GM18526 (cell line): ENCODE measurements around the gene KLK6.

Source experiments
- POLR2A ChIP-seq: IDR thresholded peaks from 3 replicates; pipeline ENCODE4 v1.6.1; 2011; ENCODE audit not compliant: insufficient read length; ENCODE audit errors: extremely low read depth

KLK6 gene

GRCh38 chr19:50969413-50969760, at the start of gene KLK6:
KLK6 (minus strand) TSS chr19:50969591; CDS start chr19:50968104, 1,487 bp downstream.
- TF ChIP-seq POLR2A, result no peak

DNA sequence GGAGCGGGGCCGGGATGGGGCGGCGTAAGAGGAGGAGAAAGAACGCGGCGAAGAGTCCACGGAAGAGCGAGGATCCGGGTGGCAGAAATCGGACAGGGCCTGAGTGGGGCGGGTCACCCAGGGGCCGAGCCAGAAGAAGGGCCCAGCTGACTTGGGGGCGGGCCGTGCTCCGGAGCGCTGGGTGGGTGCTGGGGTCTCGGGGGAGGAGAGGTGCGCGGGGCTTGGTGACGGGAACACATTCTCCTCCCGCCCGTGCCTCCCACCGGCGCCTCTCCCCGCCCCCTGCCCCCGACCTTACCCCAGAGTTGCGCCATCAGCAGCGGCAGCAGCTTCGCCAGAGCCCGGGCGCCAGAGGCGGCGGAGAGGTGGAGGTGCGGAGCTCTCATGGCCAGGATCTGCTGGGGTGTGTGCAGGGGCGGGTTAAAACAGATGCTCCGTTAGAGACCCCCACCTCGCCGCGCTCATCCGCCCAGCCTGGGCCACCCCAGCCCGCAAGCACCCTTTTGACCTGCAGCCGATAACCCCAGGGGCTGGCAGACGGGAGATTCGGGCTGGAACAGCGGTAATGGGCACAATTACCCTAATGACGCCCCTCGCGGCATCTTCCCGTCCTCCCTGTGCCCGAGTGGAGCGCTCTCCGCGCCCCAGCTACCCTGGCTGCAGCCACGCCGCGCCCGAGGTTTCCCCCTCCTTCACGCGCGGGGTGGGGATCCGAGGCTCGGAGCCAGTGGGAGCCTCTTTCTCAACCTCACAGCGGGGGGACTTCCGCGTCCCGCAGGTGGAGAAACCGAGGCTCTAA, 49.6 kb upstream of the KLK6 start:
- TF ChIP-seq POLR2A, result no peak

GRCh38 chr19:51016798-51017683, 47.6 kb upstream of the KLK6 start:
- TF ChIP-seq POLR2A, result no peak

DNA sequence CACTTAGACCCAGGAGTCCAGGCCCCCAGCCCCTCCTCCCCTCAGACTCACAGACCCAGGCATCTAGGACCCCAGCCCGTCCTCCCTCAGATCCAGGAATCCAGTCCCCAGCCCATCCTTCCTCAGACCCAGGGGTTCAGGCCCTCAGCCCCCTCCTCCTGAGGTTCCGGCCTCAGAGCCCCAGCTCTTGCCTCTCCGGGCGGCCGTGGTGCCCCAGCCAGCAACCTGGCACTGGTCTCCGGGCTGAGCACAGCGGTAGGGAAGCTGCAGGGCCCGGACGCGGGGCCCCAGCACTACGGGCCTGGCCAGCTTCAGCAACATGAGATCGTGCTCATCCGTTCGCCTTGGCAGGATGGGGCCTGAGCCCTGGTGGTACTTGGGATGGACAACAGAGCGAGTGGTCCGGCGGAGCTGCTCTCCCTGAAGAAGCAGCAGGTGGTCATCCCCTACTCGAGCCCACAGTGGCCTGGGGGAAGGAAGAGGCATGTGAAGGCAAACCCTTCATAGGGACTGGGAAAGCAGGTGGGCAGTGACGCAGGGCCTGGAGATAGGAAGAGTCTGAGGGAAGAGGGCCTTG, 46.4 kb upstream of the KLK6 start:
- no peak for TF ChIP-seq POLR2A

- TF ChIP-seq POLR2A, result no peak
Observed at GRCh38 chr19:51014242-51014641, 44.9 kb upstream of the KLK6 start.

DNA sequence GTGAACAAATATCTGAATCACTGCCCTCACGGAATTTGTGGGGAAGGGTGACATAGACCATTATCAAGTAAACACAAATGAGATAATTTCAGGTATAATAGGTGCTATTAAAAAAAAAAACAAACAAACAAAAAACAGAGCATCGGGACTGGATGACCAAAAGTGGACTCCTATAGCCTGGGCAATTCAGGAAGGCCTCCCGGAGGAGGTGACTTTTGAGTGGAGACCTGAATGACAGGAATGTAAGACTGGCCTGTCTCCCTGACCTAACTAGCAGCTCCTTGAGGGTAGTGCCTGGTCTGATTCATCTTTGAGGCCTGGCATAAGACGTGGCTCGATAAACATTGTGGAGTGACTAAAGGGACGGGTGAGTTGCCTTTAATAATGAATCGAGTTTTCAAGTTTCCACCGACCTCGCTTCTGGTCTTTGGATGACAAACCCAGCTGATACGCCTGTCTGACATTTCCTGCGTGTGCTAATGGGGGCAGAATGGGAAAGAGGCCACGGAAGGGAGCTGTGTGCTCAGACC, 43.3 kb upstream of the KLK6 start:
- TF ChIP-seq POLR2A, result no peak

DNA sequence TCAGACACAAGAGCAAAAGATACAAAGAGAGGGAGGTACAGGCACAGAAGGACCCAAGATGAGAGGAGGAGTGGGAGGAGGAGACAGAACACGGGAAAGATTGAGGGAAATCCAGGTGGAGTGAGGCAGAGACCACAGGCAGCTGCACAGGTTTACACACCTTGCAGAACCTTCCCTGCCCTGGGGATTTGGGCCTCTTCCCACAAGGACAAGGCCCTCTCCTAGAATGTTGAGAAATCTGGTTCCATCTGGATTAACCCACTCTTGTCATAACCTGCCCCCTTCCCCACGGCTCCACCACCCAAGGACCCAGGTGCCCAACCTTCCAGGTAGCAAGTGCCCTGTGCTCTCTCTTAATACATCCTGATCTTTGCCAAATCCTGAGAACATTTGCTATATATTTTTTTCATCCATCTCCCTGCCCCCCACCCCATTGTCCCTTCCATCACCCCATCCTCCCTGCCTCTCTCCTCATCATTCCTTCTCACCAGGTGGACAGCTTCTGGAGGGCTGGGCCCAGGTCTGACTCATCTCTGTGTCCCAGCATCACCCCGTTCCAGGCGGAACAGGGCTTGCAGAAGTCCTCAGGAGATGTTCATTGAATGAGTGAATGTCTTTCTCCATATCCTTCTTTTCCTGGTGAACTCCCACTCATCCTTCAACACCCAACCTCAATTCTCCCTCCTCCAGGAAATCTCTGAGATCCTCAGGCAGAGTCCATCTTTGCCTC, 40.8 kb upstream of the KLK6 start:
- no peak for TF ChIP-seq POLR2A

DNA sequence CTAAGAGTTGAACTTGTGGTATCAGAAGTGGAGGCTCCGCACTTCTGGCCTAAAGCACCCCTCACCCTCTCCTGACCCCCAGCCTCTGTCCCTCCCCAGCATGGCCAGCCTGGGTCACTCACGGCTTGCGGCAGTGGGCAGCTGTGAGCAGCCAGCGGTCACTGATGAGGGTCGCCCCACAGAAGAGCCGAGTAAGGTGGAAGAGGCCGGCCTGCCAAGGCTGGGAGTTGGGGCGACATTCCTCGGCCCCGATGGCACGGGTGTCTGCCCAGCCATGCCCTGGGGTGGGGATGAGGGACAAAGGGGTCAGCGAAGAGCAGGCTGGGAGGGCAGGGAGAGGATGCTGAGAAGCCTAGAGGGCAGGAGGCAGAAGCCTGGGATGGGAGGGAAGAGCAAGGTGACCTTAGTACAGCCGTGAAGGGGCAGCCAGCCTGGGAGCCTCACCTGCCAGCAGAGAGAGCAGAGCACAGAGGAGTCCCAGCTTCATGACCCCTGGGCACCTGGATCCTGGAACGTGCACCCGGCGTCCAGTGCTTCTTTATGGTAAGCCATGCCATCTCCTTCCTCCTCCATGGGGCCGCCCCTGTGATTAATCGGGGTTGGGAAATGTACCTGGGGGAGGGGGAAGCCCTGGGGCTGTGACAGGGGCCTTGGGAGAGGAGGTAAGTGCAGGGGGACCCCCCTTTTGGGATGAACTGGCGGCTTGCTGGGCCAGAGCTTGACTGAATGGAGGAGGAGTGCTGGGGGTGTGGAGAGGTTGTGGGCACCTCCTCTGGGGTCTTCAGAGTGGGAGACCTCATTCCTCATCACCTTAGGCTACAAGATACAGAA, 39.9 kb upstream of the KLK6 start:
- no peak for TF ChIP-seq POLR2A

DNA sequence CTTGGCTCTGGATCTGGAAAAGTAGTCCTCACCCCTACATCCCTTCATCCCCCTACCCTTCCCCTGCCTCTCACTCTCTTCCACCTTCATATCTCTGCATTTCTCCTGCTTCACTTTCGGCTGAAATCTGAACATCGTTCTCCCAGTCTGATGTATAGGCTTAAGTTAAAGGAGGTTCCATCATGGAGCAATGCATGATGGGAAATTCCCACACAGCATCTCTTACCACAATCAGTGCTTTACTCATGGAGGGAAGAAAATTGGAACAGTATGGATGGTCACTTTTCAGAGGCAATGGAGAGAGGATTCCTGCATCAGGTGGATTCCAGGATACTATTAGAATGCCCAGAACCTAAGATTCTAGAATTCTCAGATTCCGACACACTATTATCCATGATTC, 38.1 kb upstream of the KLK6 start:
- TF ChIP-seq POLR2A, result no peak

DNA sequence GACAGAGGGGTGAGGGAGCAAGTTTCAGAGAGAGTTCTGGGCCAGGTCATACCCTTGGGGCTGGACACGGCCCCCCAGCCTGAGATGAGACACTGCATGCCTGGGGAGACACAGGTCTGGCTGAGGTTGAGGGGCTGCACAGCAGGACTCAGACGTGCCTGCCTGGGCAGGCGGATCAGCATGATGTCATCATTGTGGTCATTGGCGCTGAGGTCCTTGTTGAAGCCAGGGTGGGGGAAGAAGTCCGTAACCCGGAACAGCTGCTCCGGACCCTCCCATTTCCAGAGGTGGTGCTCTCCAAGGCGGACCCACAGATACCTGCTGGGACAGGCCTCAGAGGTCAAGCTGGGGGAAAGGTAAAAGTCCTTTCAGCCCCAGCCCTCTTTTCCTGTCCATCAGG, 37.0 kb upstream of the KLK6 start:
- no peak for TF ChIP-seq POLR2A

- no peak for TF ChIP-seq POLR2A
Observed at GRCh38 chr19:51005248-51005647, 35.9 kb upstream of the KLK6 start.

DNA sequence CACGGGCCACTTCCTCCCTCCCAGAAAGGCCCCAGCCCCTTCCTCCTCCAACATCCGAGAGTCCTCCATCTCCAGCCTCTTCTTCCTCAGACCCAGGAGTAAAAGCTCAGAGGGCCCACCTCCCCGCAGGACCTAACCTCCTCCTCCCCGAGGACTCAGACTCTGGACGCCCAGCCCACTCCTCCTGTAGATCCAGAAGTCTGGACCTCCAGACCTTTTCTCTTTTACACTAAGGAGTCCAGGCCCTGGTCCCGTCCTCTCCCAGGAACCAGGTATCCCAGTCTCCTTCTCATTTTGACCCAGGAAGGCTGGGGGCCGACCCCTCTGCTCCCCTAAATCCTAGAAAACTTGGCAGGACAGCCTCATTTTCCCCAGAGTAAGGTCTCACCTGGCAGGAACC, 33.9 kb upstream of the KLK6 start:
- no peak for TF ChIP-seq POLR2A

DNA sequence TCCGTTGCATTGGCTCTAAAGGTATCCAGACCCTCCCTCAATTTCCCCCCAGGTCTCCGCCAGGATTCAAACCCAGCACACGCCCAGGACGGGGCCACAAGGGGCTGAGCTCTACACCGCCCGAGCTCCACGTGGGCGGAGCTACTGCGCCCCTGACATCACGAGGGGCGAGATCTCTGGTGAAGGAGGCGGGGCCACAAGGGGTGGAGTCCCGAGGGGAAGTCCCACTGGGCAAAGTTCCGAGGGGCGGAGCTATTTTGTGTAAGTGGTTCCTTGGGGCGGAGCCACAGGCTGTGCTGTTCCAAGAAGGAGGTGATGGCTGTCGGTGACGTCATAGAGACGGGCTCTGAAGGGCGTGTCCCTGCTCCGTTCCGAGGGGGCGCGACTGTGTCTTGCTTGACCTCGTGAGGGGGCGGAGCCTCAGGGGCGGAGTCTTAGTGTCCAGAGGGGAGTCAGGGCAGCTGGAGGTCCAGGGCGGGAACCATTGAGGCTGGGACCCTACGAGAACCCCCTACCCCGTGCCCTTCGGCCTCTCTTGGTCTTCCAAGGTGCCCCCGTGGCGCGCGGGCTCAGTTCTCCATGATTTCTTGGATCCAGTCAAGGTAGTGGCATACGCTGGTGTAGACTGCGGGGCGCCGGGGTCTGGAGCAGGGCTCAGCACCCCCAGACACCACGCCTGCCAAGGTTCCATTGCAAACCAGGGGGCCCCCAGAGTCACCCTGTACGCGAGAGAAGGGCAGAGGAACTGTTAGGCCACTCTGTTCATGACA, 33.3 kb upstream of the KLK6 start:
- TF ChIP-seq POLR2A, result no peak
